DOHH2 (cell line): Measurements from ENCODE around the gene ARHGAP6.

Source experiments
- H3F3A ChIP-seq: fragments of 200-600 bp; sonication (generic), shearing (Covaris generic); 2 replicates; pipeline ENCODE4 v1.6.0; 2016; ENCODE audit warnings: antibody characterized with exemption, mild to moderate bottlenecking; ENCODE audit not compliant: control insufficient read depth, insufficient read depth
- H3K27ac ChIP-seq: fragments of 200-600 bp; sonication (generic); 2 replicates; pipeline ENCODE4 v1.5.1; 2014; ENCODE audit warnings: low read depth, mild to moderate bottlenecking, low read length, moderate library complexity
- H3K27me3 ChIP-seq: fragments of 200-600 bp; sonication (generic); 2 replicates; pipeline ENCODE4 v1.6.1; 2014; ENCODE audit warnings: mild to moderate bottlenecking, low read length, mixed read lengths; ENCODE audit not compliant: control insufficient read depth
- H3K36me3 ChIP-seq: fragments of 200-600 bp; sonication (generic); 2 replicates; pipeline ENCODE4 v1.6.1; 2014; ENCODE audit warnings: mild to moderate bottlenecking, low read length, moderate library complexity, mixed read lengths; ENCODE audit not compliant: control insufficient read depth
- H3K4me1 ChIP-seq: fragments of 200-600 bp; sonication (generic); 2 replicates; pipeline ENCODE4 v1.6.1; 2014; ENCODE audit warnings: mild to moderate bottlenecking, low read length, mixed read lengths; ENCODE audit not compliant: control insufficient read depth
- H3K4me2 ChIP-seq: fragments of 200-600 bp; sonication (generic); 2 replicates; pipeline ENCODE4 v1.6.0; 2014; ENCODE audit warnings: mild to moderate bottlenecking, low read length, moderate library complexity
- H3K4me3 ChIP-seq: fragments of 200-600 bp; sonication (generic); 2 replicates; pipeline ENCODE4 v1.5.1; 2014; ENCODE audit warnings: mild to moderate bottlenecking, low read length, mixed read lengths
- H3K79me2 ChIP-seq: fragments of 200-600 bp; sonication (generic); 2 replicates; pipeline ENCODE4 v1.6.1; 2014; ENCODE audit warnings: mild to moderate bottlenecking, low read length, mixed read lengths; ENCODE audit not compliant: control insufficient read depth
- H3K9me2 ChIP-seq: fragments of 200-600 bp; sonication (generic); replicated peaks from 2 replicates; pipeline ENCODE4 v1.6.1; 2014; ENCODE audit warnings: mild to moderate bottlenecking, low read length, mixed read lengths; ENCODE audit not compliant: control insufficient read depth
- H3K9me3 ChIP-seq: fragments of 200-600 bp; sonication (generic); 2 replicates; pipeline ENCODE4 v1.6.1; 2014; ENCODE audit warnings: antibody characterized with exemption, low read length, mixed read lengths; ENCODE audit not compliant: control insufficient read depth, insufficient read depth
- H4K20me1 ChIP-seq: fragments of 200-600 bp; sonication (generic); 2 replicates; pipeline ENCODE4 v1.6.0; 2014; ENCODE audit warnings: low read depth, mild to moderate bottlenecking, antibody characterized with exemption, low read length, moderate library complexity; ENCODE audit not compliant: control insufficient read depth, insufficient read depth
- EZH2phosphoT487 ChIP-seq: fragments of 200-600 bp; sonication (generic); IDR thresholded peaks from 2 replicates; pipeline ENCODE4 v1.6.1; 2017; ENCODE audit warnings: borderline replicate concordance, mild to moderate bottlenecking, antibody characterized with exemption, low read length, moderate library complexity, mixed read lengths
- TF ChIP-seq, protein P1 (sequence below): fragments of 200-600 bp; sonication (generic); IDR thresholded peaks from one replicate; pipeline ENCODE4 v1.5.1; 2014; ENCODE audit warnings: antibody characterized with exemption, mild to moderate bottlenecking, low read depth, low read length; ENCODE audit not compliant: poor library complexity, severe bottlenecking

Gene ARHGAP6

DNA sequence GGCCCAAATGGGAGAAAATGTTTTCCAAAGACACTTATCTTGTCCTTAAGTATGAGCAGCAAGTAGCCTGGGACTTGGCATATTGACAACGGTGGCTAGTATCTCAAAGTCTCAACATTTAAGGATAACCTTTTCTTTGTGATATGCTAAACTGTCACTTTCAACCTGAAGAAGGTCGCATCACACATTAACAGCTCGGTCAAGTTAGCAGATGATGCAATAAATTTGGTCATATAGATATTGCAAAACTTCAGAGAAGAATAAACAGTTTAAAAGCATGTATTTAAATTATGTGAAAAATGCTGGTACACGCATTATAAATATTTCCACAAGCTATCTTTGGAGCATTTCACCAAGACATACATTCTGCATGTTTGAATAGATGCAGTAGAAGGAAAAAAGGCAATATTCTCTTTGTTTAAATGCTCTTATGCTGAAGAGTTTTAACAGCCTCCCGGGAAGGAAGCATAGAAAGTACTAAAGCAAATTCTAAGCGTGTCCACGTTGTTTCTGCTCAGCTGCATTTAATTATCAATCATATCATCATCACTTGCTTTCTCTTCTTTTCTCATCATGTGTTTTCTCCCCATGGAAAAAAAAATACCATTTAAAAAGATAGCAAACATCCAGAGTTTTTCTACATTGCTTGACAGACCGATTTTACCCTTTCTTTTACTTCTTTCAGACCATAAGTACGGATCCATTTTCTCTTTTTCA lies 24.2 kb downstream of the ARHGAP6 start:
- no peaks in the 10 kb centered on the region for H3K36me3 ChIP-seq
- no peaks in the 10 kb centered on the region for H3K27me3 ChIP-seq
- TF ChIP-seq EZH2phosphoT487 = no peak
- TF ChIP-seq, protein P1, sequence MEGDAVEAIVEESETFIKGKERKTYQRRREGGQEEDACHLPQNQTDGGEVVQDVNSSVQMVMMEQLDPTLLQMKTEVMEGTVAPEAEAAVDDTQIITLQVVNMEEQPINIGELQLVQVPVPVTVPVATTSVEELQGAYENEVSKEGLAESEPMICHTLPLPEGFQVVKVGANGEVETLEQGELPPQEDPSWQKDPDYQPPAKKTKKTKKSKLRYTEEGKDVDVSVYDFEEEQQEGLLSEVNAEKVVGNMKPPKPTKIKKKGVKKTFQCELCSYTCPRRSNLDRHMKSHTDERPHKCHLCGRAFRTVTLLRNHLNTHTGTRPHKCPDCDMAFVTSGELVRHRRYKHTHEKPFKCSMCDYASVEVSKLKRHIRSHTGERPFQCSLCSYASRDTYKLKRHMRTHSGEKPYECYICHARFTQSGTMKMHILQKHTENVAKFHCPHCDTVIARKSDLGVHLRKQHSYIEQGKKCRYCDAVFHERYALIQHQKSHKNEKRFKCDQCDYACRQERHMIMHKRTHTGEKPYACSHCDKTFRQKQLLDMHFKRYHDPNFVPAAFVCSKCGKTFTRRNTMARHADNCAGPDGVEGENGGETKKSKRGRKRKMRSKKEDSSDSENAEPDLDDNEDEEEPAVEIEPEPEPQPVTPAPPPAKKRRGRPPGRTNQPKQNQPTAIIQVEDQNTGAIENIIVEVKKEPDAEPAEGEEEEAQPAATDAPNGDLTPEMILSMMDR = no peak
- H4K20me1 ChIP-seq = no peaks in the 10 kb centered on the region
- H3K4me3 ChIP-seq = no peak overlapping the region
- H3F3A ChIP-seq = no peaks in the 10 kb centered on the region
- no peaks in the 10 kb centered on the region for H3K79me2 ChIP-seq
- H3K9me3 ChIP-seq = no peaks in the 10 kb centered on the region
- H3K4me2 ChIP-seq = no peak overlapping the region
- no peaks in the 10 kb centered on the region for H3K9me2 ChIP-seq
- no peak overlapping the region for H3K27ac ChIP-seq
- no peaks in the 10 kb centered on the region for H3K4me1 ChIP-seq

DNA sequence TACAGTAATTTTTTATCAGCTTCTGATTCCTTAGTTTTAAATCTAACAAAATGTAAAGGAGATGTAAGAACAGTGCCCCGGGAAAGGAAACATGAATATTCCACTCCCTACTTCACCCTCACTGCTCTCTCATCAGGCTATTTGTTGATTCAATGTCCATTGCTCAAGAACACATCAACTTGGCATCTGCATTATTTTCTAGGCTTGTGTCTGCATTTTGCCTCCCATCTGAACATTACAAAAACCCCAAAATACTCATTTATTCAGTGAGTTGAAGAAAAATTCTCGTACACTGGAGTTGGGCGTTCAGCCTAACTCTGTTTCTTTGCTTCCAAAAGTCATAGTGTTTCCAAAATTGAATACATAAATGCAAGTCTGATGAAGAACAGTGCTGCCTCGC lies 25.6 kb downstream of the ARHGAP6 start:
- H3K4me3 ChIP-seq = no peak overlapping the region
- no peak overlapping the region for H3K4me2 ChIP-seq
- H3K9me3 ChIP-seq = no peaks in the 10 kb centered on the region
- no peak overlapping the region for H3K27ac ChIP-seq
- no peak for TF ChIP-seq EZH2phosphoT487
- TF ChIP-seq, protein P1 = no peak
- H3K4me1 ChIP-seq = no peaks in the 10 kb centered on the region
- H3F3A ChIP-seq = no peaks in the 10 kb centered on the region
- no peaks in the 10 kb centered on the region for H3K36me3 ChIP-seq
- H3K27me3 ChIP-seq = no peaks in the 10 kb centered on the region
- no peaks in the 10 kb centered on the region for H4K20me1 ChIP-seq
- H3K9me2 ChIP-seq = no peaks in the 10 kb centered on the region
- H3K79me2 ChIP-seq = no peaks in the 10 kb centered on the region

DNA sequence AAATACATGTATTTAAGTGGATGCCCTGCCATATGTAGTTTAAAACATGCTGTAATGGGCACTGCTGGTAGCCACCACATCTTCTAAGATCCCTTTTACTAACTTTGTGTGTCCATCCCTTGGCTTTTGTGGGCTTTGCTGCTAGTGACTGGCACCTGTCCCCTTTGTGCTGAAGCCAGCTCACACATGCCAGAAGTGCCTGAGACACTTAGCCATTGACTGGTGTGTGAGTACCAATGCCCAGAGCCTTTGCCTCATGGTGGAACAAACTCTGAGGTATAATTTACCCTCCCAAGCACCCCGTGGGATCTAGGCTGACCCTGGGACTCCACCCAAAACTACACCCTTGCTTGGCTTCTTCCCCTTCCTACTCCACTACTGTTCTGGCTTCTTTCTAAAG lies 33.0 kb downstream of the ARHGAP6 start:
- Histone ChIP-seq H3K27me3 (no peaks in the 10 kb centered on the region), H4K20me1 (no peaks in the 10 kb centered on the region), H3K4me2 (no peak overlapping the region), H3F3A (no peaks in the 10 kb centered on the region), H3K27ac (no peak overlapping the region), H3K9me2 (no peaks in the 10 kb centered on the region), H3K36me3 (no peaks in the 10 kb centered on the region), H3K79me2 (no peaks in the 10 kb centered on the region), H3K4me3 (no peak overlapping the region), H3K9me3 (no peaks in the 10 kb centered on the region), H3K4me1 (0 out of 2 replicates have a peak, but pooled peaks cover 3% of the 10 kb centered on the region)
- TF ChIP-seq EZH2phosphoT487 = no peak
- TF ChIP-seq, protein P1 = no peak
